Prostate gland (tissue), 2 donors: Measurements from ENCODE around the gene KCNN3.

ENCODE experiments used
- CTCF ChIP-seq, 4 experiments: fragments of 200-600 bp in 2 of 4; fragments of 450-650 bp in 2 of 4; sonication (generic) in 2 of 4; IDR thresholded peaks; 1 replicate in 3 of 4; 2 replicates in 1 of 4; pipeline ENCODE4 v1.5.1; 2016 to 2019; ENCODE audit warnings: antibody characterized with exemption in 4 of 4, mild to moderate bottlenecking in 2 of 4, moderate library complexity in 2 of 4
- POLR2AphosphoS5 ChIP-seq: sonication (generic); formaldehyde crosslinking; IDR thresholded peaks from one replicate; pipeline ENCODE4 v1.6.1; 2017; ENCODE audit warnings: antibody characterized with exemption

GRCh38 chr1:154860156-154860870, 9.8 kb downstream of the KCNN3 start:
- TF ChIP-seq CTCF (IDR thresholded peaks at IDR 0.05) (no peak), POLR2AphosphoS5 (no peak)
